GM12873 (cell line): ENCODE data around the gene GPR153.

ENCODE experiments used
- CTCF ChIP-seq: IDR thresholded peaks from 2 replicates; pipeline ENCODE4 v1.5.1; 2012; ENCODE audit warnings: low read depth, mild to moderate bottlenecking, moderate library complexity, low read length, control low read depth; ENCODE audit not compliant: insufficient read depth; ENCODE audit errors: missing control alignments

The GPR153 gene

DNA sequence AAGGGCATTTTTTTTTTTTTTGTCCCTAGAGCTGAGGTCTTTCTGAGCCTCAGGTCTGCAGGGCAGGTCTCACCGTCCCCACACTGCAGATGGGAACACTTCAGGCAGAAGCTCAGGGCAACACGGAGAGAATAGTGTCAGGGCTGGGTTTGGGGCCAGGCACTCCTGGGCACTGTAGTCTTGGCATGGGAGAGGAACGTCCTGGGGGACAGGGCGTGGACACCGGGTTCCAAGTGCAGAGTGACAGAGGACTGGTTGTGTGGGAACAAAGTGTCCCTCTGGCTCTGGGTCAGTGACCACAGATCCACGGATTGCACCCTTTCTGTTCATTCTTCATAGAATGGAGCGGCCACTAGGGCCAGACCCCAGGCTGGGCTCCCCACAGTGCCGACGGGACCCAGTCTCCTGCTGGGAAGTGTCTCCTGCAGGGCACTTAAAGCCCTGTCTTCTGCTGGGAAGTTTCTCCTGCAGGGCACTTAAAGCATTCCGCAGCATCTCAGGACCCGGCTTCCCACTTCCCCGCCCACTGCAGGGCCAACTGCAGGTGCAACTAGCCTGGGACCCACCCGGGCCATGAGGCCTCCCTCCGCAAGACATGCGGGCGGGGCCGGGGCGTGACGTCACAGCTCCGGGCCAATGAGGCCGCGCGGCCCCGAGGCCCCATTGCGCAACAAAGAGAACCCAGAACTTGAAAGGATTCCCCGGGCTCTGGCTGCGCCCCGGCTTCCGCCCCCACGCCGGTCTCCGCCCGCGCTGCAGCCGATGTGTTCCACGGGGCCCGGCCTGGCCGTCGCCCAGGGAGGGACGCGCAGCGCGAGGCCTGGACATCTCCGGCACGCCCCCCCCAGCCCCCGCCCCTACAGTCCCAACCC lies 1.2 kb downstream of the GPR153 start:
- no peak for TF ChIP-seq CTCF

DNA sequence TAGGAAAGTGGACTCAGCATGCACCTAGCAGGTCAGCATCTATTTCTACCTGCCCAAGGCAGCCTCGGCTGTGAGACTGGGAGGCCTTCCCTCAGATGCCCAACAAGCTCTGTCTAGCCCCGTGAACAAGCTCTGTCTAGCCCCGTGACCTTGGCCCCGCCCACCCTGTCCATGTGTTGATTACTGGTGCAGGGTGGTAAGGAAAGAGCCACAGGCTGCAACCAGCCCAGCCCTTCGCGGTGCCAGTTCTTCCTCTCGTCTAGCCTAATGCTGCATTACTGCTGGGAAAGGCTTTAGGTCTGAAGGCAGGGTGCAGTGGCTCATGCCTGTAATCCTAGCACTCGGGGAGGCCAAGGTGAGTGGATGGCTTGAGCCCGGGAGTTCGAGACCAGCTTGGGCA lies 2.2 kb downstream of the GPR153 start:
- TF ChIP-seq CTCF: no peak

DNA sequence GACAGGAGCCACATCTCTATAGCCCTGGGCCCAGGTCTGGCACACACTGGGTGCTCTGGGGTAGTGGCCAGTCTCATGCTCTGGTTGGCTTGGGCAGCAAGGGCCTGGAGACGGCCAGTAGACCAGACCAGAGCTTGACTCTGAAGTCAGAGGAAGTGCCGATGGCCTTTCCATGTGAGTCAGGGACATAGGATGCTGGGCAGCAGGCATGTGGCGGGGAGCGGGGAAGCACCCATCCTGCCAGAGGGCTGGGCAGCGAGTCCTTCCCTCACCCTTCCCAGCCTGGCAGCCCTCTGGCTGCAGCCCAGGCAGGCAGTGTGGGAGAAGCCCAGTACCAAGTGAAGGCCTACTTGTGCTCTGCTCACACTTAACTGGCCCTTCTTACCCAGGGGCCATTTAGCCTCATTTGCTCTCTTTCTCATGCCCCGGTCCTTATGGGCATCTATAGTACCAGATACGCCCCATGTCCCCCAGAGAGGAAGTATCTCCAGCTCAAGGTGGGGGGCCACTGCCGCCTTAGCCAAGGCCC lies 3.3 kb downstream of the GPR153 start:
- TF ChIP-seq CTCF: no peak

GRCh38 chr1:6256645-6257044 lies 4.3 kb downstream of the GPR153 start:
- TF ChIP-seq CTCF: no peak

- TF ChIP-seq CTCF: no peak
Observed at GRCh38 chr1:6254691-6255090, 6.2 kb downstream of the GPR153 start.

- TF ChIP-seq CTCF: no peak
Observed at GRCh38 chr1:6253380-6253779, 7.5 kb downstream of the GPR153 start.

DNA sequence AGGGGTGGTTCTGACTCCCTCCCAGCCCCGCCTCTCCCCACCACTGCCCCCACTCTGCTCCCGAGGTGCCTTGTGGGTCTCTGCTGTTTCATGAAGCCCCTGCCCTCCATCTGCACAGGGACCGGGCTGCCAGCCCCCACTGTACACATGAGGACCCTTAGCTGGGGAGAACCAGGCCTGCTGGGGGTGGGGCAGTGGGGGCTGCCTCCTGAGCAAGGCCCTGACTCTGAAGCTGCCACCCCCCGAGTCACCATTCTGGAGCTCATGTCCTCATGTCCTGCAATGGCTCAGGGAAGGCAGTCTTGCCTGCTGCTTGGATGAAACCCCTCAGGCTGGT lies 8.6 kb downstream of the GPR153 start:
- TF ChIP-seq CTCF: no peak
